ENCODE measurements around the gene UVRAG. TPM values are rescaled to one million over a fixed set of nuclear protein-coding genes. Genes with fewer than 3 reads are reported as not detected.
"Not testable (repeated sequence)": the region's sequence is repeated elsewhere in the genome, so short reads cannot be mapped to it uniquely, and the experiment has no call there.

Gene UVRAG
- polyA plus RNA-seq, 3 donors, result 15.6 to 17.3 (median 16.7) TPM

- no peak for DNase-seq
Measured at GRCh38 chr11:75831915-75832502, 17.0 kb downstream of the UVRAG start.

GRCh38 chr11:75834728-75835127 is 19.7 kb downstream of the UVRAG start:
- DNase-seq, result no peak

GRCh38 chr11:75836417-75836816 is 21.4 kb downstream of the UVRAG start:
- no peak for DNase-seq

GRCh38 chr11:75839851-75840250 is 24.8 kb downstream of the UVRAG start:
- DNase-seq, result no peak

- DNase-seq, result no peak
Measured at GRCh38 chr11:75840522-75840921, 25.5 kb downstream of the UVRAG start.

- DNase-seq, result no peak
Measured at GRCh38 chr11:75841739-75842138, 26.7 kb downstream of the UVRAG start.

GRCh38 chr11:75845324-75845723 is 30.3 kb downstream of the UVRAG start:
- no peak for DNase-seq

GRCh38 chr11:75849894-75850293 is 34.9 kb downstream of the UVRAG start:
- no peak for DNase-seq

- no peak for DNase-seq
Measured at GRCh38 chr11:75850787-75851186, 35.8 kb downstream of the UVRAG start.

GRCh38 chr11:75851203-75851602 is 36.2 kb downstream of the UVRAG start:
- no peak for DNase-seq

GRCh38 chr11:75852406-75853017 is 37.5 kb downstream of the UVRAG start:
- no peak for DNase-seq

- not testable (repeated sequence) for DNase-seq
Measured at GRCh38 chr11:75853563-75853962, 38.6 kb downstream of the UVRAG start.

- DNase-seq, result no peak
Measured at GRCh38 chr11:75853971-75854370, 39.0 kb downstream of the UVRAG start.

- DNase-seq, result no peak
Measured at GRCh38 chr11:75855206-75855605, 40.2 kb downstream of the UVRAG start.

GRCh38 chr11:75856912-75857311 is 41.9 kb downstream of the UVRAG start:
- DNase-seq, result no peak

GRCh38 chr11:75858042-75858441 is 43.0 kb downstream of the UVRAG start:
- no peak for DNase-seq

- DNase-seq, result no peak
Measured at GRCh38 chr11:75858613-75859012, 43.6 kb downstream of the UVRAG start.

- no peak for DNase-seq
Measured at GRCh38 chr11:75859614-75860013, 44.6 kb downstream of the UVRAG start.

- no peak for DNase-seq
Measured at GRCh38 chr11:75862437-75862836, 47.4 kb downstream of the UVRAG start.

GRCh38 chr11:75867778-75868374 is 52.9 kb downstream of the UVRAG start:
- no peak for DNase-seq

- no peak for DNase-seq
Measured at GRCh38 chr11:75868990-75869389, 54.0 kb downstream of the UVRAG start.

GRCh38 chr11:75869661-75870455 is 54.8 kb downstream of the UVRAG start:
- no peak for DNase-seq

- no peak for DNase-seq
Measured at GRCh38 chr11:75872887-75873416, 57.9 kb downstream of the UVRAG start.
